ENCODE data around the gene RETREG3. TPM values are rescaled to one million over a fixed set of nuclear protein-coding genes. Genes with fewer than 3 reads are reported as not detected.
A peak's percentile ranks its signal among the peaks of the same experiment; 100 is the strongest.

The RETREG3 gene
- total RNA-seq, 1 donor from 2014 or later, result 60.7 TPM

- DNase-seq (ENCODE audit: low read depth in 2 of 2), result no peak
These were observed 73.8 kb downstream of the RETREG3 start for GRCh38 chr17:42535155-42536047.

- peak in 1 of 2 donors; percentile 58 for DNase-seq (ENCODE audit: low read depth in 2 of 2)
These were observed 77.5 kb downstream of the RETREG3 start for GRCh38 chr17:42531455-42532354.

- DNase-seq (ENCODE audit: low read depth in 2 of 2), result no peak
These were observed 78.2 kb downstream of the RETREG3 start for GRCh38 chr17:42530952-42531454.

Other genes with a start within 250 kb of the RETREG3 start
- gene STAT3, start 220.9 kb downstream of the RETREG3 start, total RNA-seq, result 68.8 and 99.2 TPM in 2 replicates
- gene CAVIN1, start 186.1 kb downstream of the RETREG3 start, total RNA-seq, result 362 and 404 TPM in 2 replicates
- gene ATP6V0A1, start 150.5 kb downstream of the RETREG3 start, total RNA-seq, result 16.0 and 20.2 TPM in 2 replicates
- gene NAGLU, start 73.1 kb downstream of the RETREG3 start, total RNA-seq, result 19.3 and 42.9 TPM in 2 replicates
- gene HSD17B1, start 56.5 kb downstream of the RETREG3 start, total RNA-seq, result 0.38 and 0.39 TPM in 2 replicates
- 9.1 and 12.8 TPM in 2 replicates for gene COASY, start 47.2 kb downstream of the RETREG3 start, total RNA-seq
- 25.4 and 34.6 TPM in 2 replicates for gene MLX, start 42.3 kb downstream of the RETREG3 start, total RNA-seq
- 2.3 and 2.8 TPM in 2 replicates for gene PSMC3IP, start 31.6 kb downstream of the RETREG3 start, total RNA-seq
- 21.7 and 23.9 TPM in 2 replicates for gene TUBG1, start 309 bp upstream of the RETREG3 start, total RNA-seq
- gene TUBG2, start 49.9 kb upstream of the RETREG3 start, total RNA-seq, result 2.7 and 5.3 TPM in 2 replicates
- 12.5 and 16.6 TPM in 2 replicates for gene PLEKHH3, start 67.6 kb upstream of the RETREG3 start, total RNA-seq
- 3.4 and 3.7 TPM in 2 replicates for gene CCR10, start 72.5 kb upstream of the RETREG3 start, total RNA-seq
- 11.5 and 13.6 TPM in 2 replicates for gene CNTNAP1, start 73.2 kb upstream of the RETREG3 start, total RNA-seq
- gene EZH1, start 135.7 kb upstream of the RETREG3 start, total RNA-seq, result 9.8 and 11.3 TPM in 2 replicates
- 6.0 and 25.9 TPM in 2 replicates for gene RAMP2, start 151.9 kb upstream of the RETREG3 start, total RNA-seq
- 39.2 and 48.3 TPM in 2 replicates for gene VPS25, start 164.1 kb upstream of the RETREG3 start, total RNA-seq
- 2.1 and 2.4 TPM in 2 replicates for gene WNK4, start 171.2 kb upstream of the RETREG3 start, total RNA-seq
- gene COA3, start 189.3 kb upstream of the RETREG3 start, total RNA-seq, result 60.1 and 67.0 TPM in 2 replicates
- not detected in 2 replicates for gene CNTD1, start 189.5 kb upstream of the RETREG3 start, total RNA-seq
- 121 and 128 TPM in 2 replicates for gene BECN1, start 214.9 kb upstream of the RETREG3 start, total RNA-seq
- 58.9 and 60.8 TPM in 2 replicates for gene PSME3, start 224.0 kb upstream of the RETREG3 start, total RNA-seq
- gene AOC2, start 235.2 kb upstream of the RETREG3 start, total RNA-seq, result 0.25 and 0.26 TPM in 2 replicates
- gene AOC3, start 241.8 kb upstream of the RETREG3 start, total RNA-seq, result 0.26 and 0.89 TPM in 2 replicates